SK-N-SH (cell line): ENCODE results near the gene OR52E1.

Experiments
- CTCF ChIP-seq: fragments of 200-600 bp; sonication (generic); IDR thresholded peaks from 2 replicates; pipeline ENCODE4 v1.6.1; 2017; ENCODE audit warnings: antibody characterized with exemption, mild to moderate bottlenecking, moderate library complexity
- EZH2phosphoT487 ChIP-seq: fragments of 200-600 bp; sonication (generic); IDR thresholded peaks from 2 replicates; pipeline ENCODE4 v1.6.1; 2017; ENCODE audit warnings: low read depth, mixed run types, mild to moderate bottlenecking, antibody characterized with exemption, moderate library complexity, borderline replicate concordance
- FOXM1 ChIP-seq: IDR thresholded peaks from 2 replicates; pipeline ENCODE4 v1.4.0; 2012; ENCODE audit warnings: low read depth, mild to moderate bottlenecking
- MXI1 ChIP-seq: IDR thresholded peaks from 2 replicates; pipeline ENCODE4 v1.6.1; 2012; ENCODE audit warnings: mild to moderate bottlenecking, low read depth, low read length, improper control_type of control experiment
- NFIC ChIP-seq: IDR thresholded peaks from 2 replicates; pipeline ENCODE4 v1.4.0; 2012; ENCODE audit warnings: borderline replicate concordance
- PBX3 ChIP-seq: IDR thresholded peaks from 2 replicates; pipeline ENCODE4; 2012
- POLR2AphosphoS5 ChIP-seq: IDR thresholded peaks from 2 replicates; pipeline ENCODE4 v1.6.1; 2012; ENCODE audit warnings: low read depth, low read length
- TAF1 ChIP-seq: IDR thresholded peaks from 2 replicates; pipeline ENCODE4 v1.6.1; 2012; ENCODE audit warnings: low read depth, mild to moderate bottlenecking, low read length, moderate library complexity, borderline replicate concordance
- TCF12 ChIP-seq: IDR thresholded peaks from 2 replicates; pipeline ENCODE4 v1.4.0; 2012
- ZBTB33 ChIP-seq: IDR thresholded peaks from 2 replicates; pipeline ENCODE4 v1.4.0; 2012; ENCODE audit warnings: low read depth, borderline replicate concordance
- TF ChIP-seq, protein P1 (sequence below): IDR thresholded peaks from 2 replicates; pipeline ENCODE4 v1.6.1; 2012; ENCODE audit warnings: mild to moderate bottlenecking, low read depth, low read length, moderate library complexity
- TF ChIP-seq, protein P2 (sequence below): fragments of 150-350 bp; IDR thresholded peaks from 2 replicates; pipeline ENCODE4 v1.6.1; 2017; ENCODE audit warnings: antibody characterized with exemption, low read length, low read depth, borderline replicate concordance

DNA sequence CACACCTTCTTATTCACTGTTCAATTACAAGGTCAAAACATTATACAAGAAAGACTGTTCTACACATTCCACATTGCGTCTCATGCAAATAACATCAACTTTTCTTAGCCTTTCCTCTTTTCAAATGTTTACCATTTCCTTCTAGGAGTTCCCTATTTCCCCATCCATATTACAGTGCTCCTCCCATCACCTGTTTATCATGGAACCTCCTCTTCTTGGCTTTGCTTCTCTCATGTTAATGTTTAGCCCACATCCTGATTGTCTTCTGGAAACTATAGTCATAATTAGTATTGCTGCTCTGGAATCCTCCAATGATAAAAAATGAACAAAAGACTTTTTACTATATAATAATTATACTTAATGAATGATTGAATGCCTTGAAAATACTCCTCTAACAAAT is 21.3 kb downstream of the OR52E1 start:
- TF ChIP-seq PBX3 (no peak), CTCF (no peak), POLR2AphosphoS5 (no peak), TCF12 (no peak), MXI1 (no peak), ZBTB33 (no peak), FOXM1 (no peak), EZH2phosphoT487 (no peak), NFIC (no peak), TAF1 (no peak)
- TF ChIP-seq, protein P1, sequence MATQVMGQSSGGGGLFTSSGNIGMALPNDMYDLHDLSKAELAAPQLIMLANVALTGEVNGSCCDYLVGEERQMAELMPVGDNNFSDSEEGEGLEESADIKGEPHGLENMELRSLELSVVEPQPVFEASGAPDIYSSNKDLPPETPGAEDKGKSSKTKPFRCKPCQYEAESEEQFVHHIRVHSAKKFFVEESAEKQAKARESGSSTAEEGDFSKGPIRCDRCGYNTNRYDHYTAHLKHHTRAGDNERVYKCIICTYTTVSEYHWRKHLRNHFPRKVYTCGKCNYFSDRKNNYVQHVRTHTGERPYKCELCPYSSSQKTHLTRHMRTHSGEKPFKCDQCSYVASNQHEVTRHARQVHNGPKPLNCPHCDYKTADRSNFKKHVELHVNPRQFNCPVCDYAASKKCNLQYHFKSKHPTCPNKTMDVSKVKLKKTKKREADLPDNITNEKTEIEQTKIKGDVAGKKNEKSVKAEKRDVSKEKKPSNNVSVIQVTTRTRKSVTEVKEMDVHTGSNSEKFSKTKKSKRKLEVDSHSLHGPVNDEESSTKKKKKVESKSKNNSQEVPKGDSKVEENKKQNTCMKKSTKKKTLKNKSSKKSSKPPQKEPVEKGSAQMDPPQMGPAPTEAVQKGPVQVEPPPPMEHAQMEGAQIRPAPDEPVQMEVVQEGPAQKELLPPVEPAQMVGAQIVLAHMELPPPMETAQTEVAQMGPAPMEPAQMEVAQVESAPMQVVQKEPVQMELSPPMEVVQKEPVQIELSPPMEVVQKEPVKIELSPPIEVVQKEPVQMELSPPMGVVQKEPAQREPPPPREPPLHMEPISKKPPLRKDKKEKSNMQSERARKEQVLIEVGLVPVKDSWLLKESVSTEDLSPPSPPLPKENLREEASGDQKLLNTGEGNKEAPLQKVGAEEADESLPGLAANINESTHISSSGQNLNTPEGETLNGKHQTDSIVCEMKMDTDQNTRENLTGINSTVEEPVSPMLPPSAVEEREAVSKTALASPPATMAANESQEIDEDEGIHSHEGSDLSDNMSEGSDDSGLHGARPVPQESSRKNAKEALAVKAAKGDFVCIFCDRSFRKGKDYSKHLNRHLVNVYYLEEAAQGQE = no peak
- TF ChIP-seq, protein P2, sequence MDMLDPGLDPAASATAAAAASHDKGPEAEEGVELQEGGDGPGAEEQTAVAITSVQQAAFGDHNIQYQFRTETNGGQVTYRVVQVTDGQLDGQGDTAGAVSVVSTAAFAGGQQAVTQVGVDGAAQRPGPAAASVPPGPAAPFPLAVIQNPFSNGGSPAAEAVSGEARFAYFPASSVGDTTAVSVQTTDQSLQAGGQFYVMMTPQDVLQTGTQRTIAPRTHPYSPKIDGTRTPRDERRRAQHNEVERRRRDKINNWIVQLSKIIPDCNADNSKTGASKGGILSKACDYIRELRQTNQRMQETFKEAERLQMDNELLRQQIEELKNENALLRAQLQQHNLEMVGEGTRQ = no peak
